Non-pigmented ciliary epithelial cell (primary cell): Measurements from ENCODE around the gene KLK6.

Experiments
- DNase-seq: peaks from one replicate; pipeline ENCODE4 v3.0.0-alpha.2; 2010; ENCODE audit warnings: low read depth

Gene KLK6

DNA sequence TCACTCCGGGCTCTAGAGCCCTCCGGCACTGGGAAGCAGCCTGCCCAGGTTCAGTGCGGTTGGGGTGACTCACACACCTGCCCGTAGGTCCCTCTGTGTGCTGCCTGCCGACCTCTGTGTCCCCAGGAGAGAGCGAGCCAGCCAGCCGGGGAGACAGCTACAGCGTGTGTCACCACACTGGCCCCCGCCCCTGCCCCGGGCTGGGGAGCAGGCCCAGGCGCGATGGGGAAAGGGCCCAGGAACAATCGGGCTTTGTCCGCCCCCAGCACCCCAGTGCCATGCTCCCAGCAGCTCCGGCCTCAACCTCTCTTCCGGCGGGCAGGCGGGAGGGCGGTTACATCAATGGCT is at the start of gene KLK6:
TSS of gene KLK6 (minus strand) at position 179 of the 348 bp plus-strand sequence. CDS start 1,487 bp downstream, outside the sequence.
- DNase-seq: no peak

DNA sequence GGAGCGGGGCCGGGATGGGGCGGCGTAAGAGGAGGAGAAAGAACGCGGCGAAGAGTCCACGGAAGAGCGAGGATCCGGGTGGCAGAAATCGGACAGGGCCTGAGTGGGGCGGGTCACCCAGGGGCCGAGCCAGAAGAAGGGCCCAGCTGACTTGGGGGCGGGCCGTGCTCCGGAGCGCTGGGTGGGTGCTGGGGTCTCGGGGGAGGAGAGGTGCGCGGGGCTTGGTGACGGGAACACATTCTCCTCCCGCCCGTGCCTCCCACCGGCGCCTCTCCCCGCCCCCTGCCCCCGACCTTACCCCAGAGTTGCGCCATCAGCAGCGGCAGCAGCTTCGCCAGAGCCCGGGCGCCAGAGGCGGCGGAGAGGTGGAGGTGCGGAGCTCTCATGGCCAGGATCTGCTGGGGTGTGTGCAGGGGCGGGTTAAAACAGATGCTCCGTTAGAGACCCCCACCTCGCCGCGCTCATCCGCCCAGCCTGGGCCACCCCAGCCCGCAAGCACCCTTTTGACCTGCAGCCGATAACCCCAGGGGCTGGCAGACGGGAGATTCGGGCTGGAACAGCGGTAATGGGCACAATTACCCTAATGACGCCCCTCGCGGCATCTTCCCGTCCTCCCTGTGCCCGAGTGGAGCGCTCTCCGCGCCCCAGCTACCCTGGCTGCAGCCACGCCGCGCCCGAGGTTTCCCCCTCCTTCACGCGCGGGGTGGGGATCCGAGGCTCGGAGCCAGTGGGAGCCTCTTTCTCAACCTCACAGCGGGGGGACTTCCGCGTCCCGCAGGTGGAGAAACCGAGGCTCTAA is 49.6 kb upstream of the KLK6 start:
- no peak for DNase-seq

DNA sequence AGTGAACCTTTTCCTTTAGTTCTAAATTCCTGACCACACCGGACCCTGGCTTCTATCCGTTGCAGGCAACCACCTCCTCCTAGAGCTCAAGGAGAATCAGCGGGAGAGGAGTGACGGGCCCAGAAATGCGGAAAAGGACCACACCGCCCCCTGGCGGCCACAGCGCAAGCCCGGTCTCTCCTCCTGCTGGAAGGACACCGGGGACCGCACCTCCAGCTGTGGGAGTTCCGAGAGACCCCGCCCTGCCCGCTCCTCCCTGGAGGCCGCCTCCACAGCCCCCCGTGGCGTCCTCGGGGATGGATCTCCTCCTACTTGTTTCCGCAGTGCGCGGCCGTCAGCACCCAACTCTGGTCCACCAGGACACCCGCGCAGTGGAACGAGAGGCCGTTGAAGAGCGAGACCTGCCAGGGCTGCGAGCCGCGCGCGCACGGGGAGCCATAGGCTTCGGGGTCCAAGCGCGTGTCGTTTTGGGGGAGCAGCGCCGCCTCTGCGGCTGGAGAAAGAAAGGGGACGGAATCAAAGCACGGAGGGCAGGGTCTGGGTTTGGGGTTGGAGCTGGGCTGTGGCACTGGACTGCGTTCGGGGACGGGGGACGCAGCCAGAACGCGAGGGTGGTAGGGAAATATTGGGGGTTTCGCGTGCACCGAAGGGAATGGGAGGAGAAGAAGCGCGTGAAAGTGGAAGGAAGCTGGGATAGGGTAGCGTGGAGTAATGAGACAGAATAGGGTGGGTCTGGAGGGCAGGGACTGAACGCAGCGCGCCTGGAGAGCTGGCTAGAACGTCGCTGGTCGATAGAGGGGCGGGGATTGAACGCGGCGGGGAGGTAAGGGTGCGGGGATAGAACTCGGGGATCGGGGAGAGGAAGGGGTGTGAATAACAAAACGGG is 47.6 kb upstream of the KLK6 start:
- DNase-seq: no peak

DNA sequence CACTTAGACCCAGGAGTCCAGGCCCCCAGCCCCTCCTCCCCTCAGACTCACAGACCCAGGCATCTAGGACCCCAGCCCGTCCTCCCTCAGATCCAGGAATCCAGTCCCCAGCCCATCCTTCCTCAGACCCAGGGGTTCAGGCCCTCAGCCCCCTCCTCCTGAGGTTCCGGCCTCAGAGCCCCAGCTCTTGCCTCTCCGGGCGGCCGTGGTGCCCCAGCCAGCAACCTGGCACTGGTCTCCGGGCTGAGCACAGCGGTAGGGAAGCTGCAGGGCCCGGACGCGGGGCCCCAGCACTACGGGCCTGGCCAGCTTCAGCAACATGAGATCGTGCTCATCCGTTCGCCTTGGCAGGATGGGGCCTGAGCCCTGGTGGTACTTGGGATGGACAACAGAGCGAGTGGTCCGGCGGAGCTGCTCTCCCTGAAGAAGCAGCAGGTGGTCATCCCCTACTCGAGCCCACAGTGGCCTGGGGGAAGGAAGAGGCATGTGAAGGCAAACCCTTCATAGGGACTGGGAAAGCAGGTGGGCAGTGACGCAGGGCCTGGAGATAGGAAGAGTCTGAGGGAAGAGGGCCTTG is 46.4 kb upstream of the KLK6 start:
- no peak for DNase-seq

DNA sequence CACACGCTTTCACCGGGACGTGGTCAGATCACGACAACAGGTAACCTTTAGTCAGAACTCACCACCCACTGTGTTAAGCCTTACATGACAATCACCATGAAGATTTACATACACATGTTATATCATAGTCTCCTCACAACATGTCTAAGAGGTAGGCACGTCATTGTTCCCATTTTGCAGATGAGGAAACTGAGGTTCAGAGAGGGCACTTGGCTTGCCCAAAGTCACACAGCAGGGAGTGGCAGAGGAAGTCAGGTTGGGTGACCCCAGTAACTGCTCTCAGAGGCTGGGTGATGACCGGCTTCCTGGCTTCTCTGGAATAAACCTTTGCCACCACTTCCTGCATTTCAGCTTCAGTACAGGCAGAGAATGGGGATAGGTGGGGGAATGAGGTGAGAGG is 44.9 kb upstream of the KLK6 start:
- DNase-seq: no peak

DNA sequence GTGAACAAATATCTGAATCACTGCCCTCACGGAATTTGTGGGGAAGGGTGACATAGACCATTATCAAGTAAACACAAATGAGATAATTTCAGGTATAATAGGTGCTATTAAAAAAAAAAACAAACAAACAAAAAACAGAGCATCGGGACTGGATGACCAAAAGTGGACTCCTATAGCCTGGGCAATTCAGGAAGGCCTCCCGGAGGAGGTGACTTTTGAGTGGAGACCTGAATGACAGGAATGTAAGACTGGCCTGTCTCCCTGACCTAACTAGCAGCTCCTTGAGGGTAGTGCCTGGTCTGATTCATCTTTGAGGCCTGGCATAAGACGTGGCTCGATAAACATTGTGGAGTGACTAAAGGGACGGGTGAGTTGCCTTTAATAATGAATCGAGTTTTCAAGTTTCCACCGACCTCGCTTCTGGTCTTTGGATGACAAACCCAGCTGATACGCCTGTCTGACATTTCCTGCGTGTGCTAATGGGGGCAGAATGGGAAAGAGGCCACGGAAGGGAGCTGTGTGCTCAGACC is 43.3 kb upstream of the KLK6 start:
- DNase-seq: no peak

DNA sequence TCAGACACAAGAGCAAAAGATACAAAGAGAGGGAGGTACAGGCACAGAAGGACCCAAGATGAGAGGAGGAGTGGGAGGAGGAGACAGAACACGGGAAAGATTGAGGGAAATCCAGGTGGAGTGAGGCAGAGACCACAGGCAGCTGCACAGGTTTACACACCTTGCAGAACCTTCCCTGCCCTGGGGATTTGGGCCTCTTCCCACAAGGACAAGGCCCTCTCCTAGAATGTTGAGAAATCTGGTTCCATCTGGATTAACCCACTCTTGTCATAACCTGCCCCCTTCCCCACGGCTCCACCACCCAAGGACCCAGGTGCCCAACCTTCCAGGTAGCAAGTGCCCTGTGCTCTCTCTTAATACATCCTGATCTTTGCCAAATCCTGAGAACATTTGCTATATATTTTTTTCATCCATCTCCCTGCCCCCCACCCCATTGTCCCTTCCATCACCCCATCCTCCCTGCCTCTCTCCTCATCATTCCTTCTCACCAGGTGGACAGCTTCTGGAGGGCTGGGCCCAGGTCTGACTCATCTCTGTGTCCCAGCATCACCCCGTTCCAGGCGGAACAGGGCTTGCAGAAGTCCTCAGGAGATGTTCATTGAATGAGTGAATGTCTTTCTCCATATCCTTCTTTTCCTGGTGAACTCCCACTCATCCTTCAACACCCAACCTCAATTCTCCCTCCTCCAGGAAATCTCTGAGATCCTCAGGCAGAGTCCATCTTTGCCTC is 40.8 kb upstream of the KLK6 start:
- DNase-seq: no peak

DNA sequence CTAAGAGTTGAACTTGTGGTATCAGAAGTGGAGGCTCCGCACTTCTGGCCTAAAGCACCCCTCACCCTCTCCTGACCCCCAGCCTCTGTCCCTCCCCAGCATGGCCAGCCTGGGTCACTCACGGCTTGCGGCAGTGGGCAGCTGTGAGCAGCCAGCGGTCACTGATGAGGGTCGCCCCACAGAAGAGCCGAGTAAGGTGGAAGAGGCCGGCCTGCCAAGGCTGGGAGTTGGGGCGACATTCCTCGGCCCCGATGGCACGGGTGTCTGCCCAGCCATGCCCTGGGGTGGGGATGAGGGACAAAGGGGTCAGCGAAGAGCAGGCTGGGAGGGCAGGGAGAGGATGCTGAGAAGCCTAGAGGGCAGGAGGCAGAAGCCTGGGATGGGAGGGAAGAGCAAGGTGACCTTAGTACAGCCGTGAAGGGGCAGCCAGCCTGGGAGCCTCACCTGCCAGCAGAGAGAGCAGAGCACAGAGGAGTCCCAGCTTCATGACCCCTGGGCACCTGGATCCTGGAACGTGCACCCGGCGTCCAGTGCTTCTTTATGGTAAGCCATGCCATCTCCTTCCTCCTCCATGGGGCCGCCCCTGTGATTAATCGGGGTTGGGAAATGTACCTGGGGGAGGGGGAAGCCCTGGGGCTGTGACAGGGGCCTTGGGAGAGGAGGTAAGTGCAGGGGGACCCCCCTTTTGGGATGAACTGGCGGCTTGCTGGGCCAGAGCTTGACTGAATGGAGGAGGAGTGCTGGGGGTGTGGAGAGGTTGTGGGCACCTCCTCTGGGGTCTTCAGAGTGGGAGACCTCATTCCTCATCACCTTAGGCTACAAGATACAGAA is 39.9 kb upstream of the KLK6 start:
- DNase-seq: no peak

DNA sequence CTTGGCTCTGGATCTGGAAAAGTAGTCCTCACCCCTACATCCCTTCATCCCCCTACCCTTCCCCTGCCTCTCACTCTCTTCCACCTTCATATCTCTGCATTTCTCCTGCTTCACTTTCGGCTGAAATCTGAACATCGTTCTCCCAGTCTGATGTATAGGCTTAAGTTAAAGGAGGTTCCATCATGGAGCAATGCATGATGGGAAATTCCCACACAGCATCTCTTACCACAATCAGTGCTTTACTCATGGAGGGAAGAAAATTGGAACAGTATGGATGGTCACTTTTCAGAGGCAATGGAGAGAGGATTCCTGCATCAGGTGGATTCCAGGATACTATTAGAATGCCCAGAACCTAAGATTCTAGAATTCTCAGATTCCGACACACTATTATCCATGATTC is 38.1 kb upstream of the KLK6 start:
- DNase-seq: no peak

DNA sequence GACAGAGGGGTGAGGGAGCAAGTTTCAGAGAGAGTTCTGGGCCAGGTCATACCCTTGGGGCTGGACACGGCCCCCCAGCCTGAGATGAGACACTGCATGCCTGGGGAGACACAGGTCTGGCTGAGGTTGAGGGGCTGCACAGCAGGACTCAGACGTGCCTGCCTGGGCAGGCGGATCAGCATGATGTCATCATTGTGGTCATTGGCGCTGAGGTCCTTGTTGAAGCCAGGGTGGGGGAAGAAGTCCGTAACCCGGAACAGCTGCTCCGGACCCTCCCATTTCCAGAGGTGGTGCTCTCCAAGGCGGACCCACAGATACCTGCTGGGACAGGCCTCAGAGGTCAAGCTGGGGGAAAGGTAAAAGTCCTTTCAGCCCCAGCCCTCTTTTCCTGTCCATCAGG is 37.0 kb upstream of the KLK6 start:
- DNase-seq: no peak

DNA sequence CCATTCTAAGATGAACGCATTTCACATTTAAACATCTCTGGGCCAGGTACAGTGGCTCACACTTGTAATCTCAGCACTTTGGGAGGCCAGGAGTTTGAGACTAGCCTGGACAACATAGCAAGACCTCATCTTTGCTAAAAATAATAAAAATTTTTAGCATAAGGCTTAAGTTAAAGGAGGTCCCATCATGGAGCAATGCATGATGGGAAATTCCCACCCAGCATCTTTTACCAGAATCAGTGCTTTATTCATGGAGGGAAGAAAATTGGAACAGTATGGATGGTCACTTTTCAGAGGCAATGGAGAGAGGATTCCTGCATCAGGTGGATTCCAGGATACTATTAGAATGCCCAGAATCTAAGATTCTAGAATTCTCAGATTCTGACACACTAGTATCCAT is 35.9 kb upstream of the KLK6 start:
- no peak for DNase-seq

DNA sequence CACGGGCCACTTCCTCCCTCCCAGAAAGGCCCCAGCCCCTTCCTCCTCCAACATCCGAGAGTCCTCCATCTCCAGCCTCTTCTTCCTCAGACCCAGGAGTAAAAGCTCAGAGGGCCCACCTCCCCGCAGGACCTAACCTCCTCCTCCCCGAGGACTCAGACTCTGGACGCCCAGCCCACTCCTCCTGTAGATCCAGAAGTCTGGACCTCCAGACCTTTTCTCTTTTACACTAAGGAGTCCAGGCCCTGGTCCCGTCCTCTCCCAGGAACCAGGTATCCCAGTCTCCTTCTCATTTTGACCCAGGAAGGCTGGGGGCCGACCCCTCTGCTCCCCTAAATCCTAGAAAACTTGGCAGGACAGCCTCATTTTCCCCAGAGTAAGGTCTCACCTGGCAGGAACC is 33.9 kb upstream of the KLK6 start:
- no peak for DNase-seq

DNA sequence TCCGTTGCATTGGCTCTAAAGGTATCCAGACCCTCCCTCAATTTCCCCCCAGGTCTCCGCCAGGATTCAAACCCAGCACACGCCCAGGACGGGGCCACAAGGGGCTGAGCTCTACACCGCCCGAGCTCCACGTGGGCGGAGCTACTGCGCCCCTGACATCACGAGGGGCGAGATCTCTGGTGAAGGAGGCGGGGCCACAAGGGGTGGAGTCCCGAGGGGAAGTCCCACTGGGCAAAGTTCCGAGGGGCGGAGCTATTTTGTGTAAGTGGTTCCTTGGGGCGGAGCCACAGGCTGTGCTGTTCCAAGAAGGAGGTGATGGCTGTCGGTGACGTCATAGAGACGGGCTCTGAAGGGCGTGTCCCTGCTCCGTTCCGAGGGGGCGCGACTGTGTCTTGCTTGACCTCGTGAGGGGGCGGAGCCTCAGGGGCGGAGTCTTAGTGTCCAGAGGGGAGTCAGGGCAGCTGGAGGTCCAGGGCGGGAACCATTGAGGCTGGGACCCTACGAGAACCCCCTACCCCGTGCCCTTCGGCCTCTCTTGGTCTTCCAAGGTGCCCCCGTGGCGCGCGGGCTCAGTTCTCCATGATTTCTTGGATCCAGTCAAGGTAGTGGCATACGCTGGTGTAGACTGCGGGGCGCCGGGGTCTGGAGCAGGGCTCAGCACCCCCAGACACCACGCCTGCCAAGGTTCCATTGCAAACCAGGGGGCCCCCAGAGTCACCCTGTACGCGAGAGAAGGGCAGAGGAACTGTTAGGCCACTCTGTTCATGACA is 33.3 kb upstream of the KLK6 start:
- DNase-seq: no peak

DNA sequence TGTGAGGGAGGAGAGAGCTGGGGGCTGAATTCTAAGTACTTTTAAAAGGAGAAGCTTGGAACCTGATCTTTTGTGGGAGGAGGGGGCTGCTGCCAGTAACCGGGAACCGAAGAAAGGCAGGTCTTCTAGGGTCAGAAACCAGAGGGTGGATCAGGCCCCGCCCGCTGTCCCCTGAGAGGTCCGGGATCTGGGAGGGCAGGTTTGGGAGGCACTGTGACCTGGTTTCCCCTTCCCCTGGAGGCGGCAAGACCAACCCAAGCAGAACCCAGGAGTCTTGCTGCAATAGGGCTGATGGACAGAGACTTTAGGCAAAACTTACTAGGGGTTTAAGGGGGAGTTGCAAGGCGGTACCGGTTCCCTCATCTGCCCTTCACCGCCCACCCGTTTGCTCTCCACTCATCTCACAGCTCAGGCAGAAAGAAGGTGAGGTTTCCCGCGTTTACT is 32.7 kb upstream of the KLK6 start:
- DNase-seq: no peak

DNA sequence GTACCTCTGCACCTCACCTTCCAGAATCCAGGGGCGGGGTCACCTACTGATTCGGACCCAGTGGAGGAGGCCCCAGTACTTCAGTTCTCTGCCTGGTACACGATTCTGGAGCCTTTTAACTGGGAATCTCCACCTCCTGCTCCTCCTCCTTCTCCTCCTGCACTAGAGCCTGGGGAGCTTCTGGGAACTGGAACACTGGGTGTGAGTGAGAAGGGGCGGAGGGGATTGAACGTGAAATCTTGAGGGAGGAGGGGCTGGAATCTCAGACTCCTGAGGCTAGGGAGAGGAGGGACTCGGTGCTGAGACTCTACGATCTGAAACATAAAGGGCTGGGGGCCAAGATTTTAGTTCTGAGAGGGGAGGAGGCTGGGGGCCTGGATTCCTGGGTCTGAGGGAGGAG is 32.1 kb upstream of the KLK6 start, which contains the start of gene KLK8:
TSS of gene KLK8 (minus strand) at position 90 of the 400 bp plus-strand sequence. CDS start 437 bp downstream, outside the sequence.
- DNase-seq: no peak

DNA sequence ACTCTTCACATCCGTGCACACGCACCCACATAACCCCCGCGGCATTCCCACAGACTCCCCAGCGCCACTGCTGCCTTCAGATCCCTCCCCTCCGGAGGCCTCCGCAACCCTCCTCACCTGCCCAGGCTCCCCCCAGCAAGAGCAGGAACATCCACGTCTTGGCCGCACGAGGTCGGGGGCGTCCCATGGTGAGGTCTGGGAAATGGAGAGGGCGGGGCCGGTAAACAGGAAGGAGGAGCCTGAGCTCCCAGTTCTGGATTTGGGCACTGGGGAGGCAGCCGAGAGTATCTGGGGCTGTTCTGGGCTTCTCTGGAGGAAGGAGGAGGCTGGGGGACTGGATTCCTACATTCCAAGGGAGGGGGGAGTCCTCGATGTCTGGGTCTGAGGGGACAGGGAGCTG is 31.6 kb upstream of the KLK6 start:
- DNase-seq: no peak

DNA sequence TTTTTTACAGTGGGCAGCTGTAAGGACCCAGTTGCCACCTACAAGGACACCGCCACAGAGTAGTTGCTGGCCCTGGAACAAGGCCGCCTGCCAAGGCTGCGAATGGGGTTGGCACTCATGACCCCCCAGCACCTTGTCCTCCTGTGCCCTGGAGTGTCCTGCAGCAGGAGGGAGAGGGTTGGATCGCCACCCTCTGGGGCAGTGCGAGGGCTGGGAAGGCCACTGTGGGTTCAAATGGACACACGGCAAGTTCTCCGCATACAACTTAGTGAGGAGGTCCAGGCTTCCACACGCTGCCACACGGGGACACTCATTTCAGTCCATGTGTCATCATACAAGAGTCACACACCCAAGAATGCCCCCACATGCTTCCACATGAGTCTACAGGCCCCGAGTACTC is 31.0 kb upstream of the KLK6 start:
- DNase-seq: no peak

DNA sequence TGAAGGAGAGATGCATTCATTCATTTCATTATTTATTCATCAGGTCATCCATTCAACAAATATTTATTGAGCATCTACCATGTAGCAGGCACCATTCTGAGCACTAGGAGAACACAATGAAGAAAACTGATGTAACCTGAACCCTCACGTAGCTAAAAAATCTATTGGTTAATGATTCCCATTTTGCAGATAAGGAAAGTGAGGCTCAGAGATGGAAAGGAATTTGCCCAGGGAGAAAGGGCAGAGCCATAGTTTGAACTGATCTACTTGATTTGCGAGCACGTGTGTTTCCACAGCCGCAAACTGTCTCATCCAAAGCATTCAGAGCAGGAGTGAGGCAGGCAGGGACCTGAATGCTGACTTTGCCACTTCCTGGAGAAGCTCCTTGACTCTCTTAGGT is 29.3 kb upstream of the KLK6 start:
- DNase-seq: no peak

DNA sequence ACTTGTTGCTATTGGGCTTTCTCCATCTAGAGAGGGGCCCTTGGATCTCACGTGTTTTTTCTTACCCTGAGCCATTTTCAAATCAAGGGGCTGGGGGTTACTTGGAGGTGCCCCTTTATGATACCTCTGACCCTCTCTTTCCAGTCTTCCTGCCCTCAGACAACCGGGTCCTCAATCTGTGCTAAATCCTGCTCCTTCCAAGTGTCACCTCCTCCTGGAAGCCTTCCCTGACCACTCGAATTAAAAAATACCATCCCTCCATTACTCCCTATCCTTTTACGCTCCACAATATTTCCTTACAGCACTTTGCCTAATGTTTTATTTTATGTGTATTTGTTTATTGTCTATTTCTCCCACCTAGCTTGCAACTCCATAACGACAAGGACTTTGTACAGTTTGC is 28.7 kb upstream of the KLK6 start:
- DNase-seq: no peak

DNA sequence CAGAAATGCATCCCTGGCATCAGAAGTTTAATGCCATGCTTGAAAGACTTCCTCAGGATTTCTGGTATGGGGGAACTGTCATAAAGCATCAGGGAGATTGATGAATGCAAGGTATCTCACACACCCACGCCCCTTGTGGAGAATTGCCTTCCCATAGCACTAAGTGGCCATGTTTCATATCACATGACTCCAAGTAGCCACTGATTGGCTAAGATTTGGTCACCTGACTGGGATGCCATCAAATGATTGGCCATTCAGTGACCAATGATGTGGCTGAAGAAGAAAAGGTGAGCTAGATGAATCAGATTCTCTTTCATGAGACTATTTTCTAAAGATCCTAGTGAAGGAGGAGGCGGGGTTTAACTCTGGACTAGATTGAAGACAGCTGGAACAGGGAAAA is 24.7 kb upstream of the KLK6 start:
- DNase-seq: no peak
